ENCODE data around the gene FGF18.
"Not testable (repeated sequence)": the region's sequence is repeated elsewhere in the genome, so short reads cannot be mapped to it uniquely, and the experiment has no call there.

FGF18 gene

DNA sequence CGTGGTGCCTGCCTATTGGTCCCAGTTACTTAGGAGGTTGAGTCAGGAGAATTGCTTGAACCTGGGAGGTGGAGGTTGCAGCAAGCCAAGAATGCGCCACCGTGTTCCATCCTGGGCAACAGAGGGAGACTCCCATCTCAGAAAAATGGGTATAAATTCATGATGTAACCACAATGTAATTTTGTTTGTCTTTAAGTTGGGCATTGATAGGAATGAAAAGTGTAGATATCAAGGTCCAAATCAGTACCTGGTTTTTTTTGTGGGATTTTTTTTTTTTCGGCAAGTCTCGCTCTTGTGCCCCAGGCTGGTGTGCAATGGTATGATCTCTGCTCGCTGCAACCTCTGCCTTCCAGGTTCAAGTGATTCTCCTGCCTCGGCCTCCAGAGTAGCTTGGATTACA, 24.4 kb upstream of the FGF18 start:
- Histone ChIP-seq H3K9me3 (ENCODE audit: insufficient read depth, low read length) (no peaks in the 10 kb centered on the region), H3K79me2 (ENCODE audit: low read length) (peaks cover 100% of the 10 kb centered on the region), H3K27me3 (ENCODE audit: low read depth, low read length) (no peaks in the 10 kb centered on the region), H3K36me3 (replicated peaks; ENCODE audit: low read depth, low read length) (peaks cover 88% of the 10 kb centered on the region), H3K9ac (ENCODE audit: low read length) (no peak overlapping the region), H2AFZ (ENCODE audit: low read depth, low read length) (no peak overlapping the region), H3K4me3 (ENCODE audit: low read length) (no peak overlapping the region), H4K20me1 (ENCODE audit: insufficient read depth, low read length) (peaks cover 100% of the 10 kb centered on the region), H3K27ac (ENCODE audit: low read length) (no peak overlapping the region), H3K4me1 (ENCODE audit: low read length) (peaks cover 39% of the 10 kb centered on the region), H3K4me2 (ENCODE audit: low read length) (no peak overlapping the region)
- TF ChIP-seq, protein P1, sequence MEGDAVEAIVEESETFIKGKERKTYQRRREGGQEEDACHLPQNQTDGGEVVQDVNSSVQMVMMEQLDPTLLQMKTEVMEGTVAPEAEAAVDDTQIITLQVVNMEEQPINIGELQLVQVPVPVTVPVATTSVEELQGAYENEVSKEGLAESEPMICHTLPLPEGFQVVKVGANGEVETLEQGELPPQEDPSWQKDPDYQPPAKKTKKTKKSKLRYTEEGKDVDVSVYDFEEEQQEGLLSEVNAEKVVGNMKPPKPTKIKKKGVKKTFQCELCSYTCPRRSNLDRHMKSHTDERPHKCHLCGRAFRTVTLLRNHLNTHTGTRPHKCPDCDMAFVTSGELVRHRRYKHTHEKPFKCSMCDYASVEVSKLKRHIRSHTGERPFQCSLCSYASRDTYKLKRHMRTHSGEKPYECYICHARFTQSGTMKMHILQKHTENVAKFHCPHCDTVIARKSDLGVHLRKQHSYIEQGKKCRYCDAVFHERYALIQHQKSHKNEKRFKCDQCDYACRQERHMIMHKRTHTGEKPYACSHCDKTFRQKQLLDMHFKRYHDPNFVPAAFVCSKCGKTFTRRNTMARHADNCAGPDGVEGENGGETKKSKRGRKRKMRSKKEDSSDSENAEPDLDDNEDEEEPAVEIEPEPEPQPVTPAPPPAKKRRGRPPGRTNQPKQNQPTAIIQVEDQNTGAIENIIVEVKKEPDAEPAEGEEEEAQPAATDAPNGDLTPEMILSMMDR (IDR thresholded peaks at IDR 0.05; ENCODE audit: low read depth, low read length), result no peak
- TF ChIP-seq EZH2phosphoT487 (IDR thresholded peaks at IDR 0.05; ENCODE audit: low read depth), result no peak

DNA sequence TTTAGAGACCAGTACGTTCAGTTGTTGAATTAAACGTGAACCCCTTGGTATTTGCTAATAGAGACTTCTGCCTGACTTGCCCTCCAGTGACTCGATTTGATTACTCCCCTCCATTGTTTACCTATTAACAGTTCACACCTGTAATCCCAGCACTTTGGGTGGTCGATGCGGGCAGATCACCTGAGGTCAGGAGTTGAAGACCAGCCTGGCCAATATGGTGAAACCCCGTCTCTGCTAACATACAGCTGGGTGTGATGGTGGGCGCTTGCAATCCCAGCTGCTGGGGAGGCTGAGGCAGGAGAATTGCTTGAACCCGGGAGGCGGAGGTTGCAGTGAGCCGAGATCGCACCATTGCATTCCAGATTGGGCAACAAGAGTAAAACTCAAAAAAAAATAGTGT, 22.9 kb upstream of the FGF18 start:
- not testable (repeated sequence) for H3K27me3 ChIP-seq (ENCODE audit: low read depth, low read length); H3K4me3 ChIP-seq (ENCODE audit: low read length); H3K9me3 ChIP-seq (ENCODE audit: insufficient read depth, low read length); H3K9ac ChIP-seq (ENCODE audit: low read length); H3K27ac ChIP-seq (ENCODE audit: low read length); H2AFZ ChIP-seq (ENCODE audit: low read depth, low read length); H3K4me2 ChIP-seq (ENCODE audit: low read length)
- H4K20me1 ChIP-seq (ENCODE audit: insufficient read depth, low read length), result peaks cover 100% of the 10 kb centered on the region
- peaks cover 100% of the 10 kb centered on the region for H3K79me2 ChIP-seq (ENCODE audit: low read length)
- H3K36me3 ChIP-seq (replicated peaks; ENCODE audit: low read depth, low read length), result peaks cover 89% of the 10 kb centered on the region
- peaks cover 24% of the 10 kb centered on the region for H3K4me1 ChIP-seq (ENCODE audit: low read length)

DNA sequence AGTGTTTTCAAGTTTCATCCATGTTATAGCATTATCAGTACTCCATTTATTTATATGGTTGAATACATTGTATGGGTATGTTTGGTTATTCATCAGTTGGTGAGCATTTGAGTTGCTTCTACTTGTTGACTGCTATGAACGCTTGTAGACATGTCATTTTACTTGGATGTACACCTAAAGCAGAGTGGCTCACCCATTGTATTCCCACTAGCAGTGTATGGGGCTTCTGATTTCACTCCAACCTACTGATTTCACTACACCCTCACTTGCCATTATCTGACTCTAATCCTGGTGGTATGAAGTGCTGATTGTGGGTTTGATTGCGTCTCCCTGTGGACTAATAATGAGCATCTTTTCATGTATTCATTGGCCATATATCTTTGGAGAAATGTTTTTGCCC, 22.3 kb upstream of the FGF18 start:
- no peak overlapping the region for H3K4me2 ChIP-seq (ENCODE audit: low read length)
- H2AFZ ChIP-seq (ENCODE audit: low read depth, low read length), result no peak overlapping the region
- no peak overlapping the region for H3K4me3 ChIP-seq (ENCODE audit: low read length)
- peaks cover 17% of the 10 kb centered on the region for H3K4me1 ChIP-seq (ENCODE audit: low read length)
- H4K20me1 ChIP-seq (ENCODE audit: insufficient read depth, low read length), result peaks cover 98% of the 10 kb centered on the region
- peaks cover 86% of the 10 kb centered on the region for H3K36me3 ChIP-seq (replicated peaks; ENCODE audit: low read depth, low read length)
- no peaks in the 10 kb centered on the region for H3K9me3 ChIP-seq (ENCODE audit: insufficient read depth, low read length)
- H3K79me2 ChIP-seq (ENCODE audit: low read length), result peaks cover 99% of the 10 kb centered on the region
- no peak overlapping the region for H3K27ac ChIP-seq (ENCODE audit: low read length)
- TF ChIP-seq, protein P1 (IDR thresholded peaks at IDR 0.05; ENCODE audit: low read depth, low read length), result no peak
- TF ChIP-seq EZH2phosphoT487 (IDR thresholded peaks at IDR 0.05; ENCODE audit: low read depth), result no peak
- H3K27me3 ChIP-seq (ENCODE audit: low read depth, low read length), result no peaks in the 10 kb centered on the region
- no peak overlapping the region for H3K9ac ChIP-seq (ENCODE audit: low read length)

DNA sequence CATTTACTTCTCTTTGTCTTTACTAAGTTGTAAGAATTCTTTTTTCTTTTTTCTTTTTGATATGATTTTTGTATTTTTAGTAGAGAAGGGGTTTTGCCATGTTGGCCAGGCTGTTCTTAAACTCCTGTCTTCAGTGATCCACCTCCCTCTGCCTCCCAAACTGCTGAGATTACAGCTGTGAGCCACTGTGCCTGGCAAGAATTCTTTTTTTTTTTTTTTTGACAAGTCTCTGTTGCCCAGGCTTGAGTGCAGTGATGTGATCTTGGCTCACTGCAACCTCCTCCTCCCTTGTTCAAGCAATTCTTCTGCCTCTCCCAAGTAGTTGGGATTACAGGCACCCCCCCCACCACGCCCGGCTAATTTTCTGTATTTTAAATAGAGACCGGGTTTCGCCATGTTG, 21.8 kb upstream of the FGF18 start:
- Histone ChIP-seq H3K4me2 (ENCODE audit: low read length) (no peak overlapping the region), H3K9me3 (ENCODE audit: insufficient read depth, low read length) (no peaks in the 10 kb centered on the region), H4K20me1 (ENCODE audit: insufficient read depth, low read length) (peaks cover 94% of the 10 kb centered on the region), H3K4me1 (ENCODE audit: low read length) (peaks cover 14% of the 10 kb centered on the region), H3K27me3 (ENCODE audit: low read depth, low read length) (no peaks in the 10 kb centered on the region), H3K79me2 (ENCODE audit: low read length) (peaks cover 95% of the 10 kb centered on the region), H3K27ac (ENCODE audit: low read length) (no peak overlapping the region), H3K4me3 (ENCODE audit: low read length) (no peak overlapping the region), H3K36me3 (replicated peaks; ENCODE audit: low read depth, low read length) (peaks cover 85% of the 10 kb centered on the region), H3K9ac (ENCODE audit: low read length) (no peak overlapping the region), H2AFZ (ENCODE audit: low read depth, low read length) (no peak overlapping the region)
- TF ChIP-seq, protein P1 (IDR thresholded peaks at IDR 0.05; ENCODE audit: low read depth, low read length), result no peak
- TF ChIP-seq EZH2phosphoT487 (IDR thresholded peaks at IDR 0.05; ENCODE audit: low read depth), result no peak

DNA sequence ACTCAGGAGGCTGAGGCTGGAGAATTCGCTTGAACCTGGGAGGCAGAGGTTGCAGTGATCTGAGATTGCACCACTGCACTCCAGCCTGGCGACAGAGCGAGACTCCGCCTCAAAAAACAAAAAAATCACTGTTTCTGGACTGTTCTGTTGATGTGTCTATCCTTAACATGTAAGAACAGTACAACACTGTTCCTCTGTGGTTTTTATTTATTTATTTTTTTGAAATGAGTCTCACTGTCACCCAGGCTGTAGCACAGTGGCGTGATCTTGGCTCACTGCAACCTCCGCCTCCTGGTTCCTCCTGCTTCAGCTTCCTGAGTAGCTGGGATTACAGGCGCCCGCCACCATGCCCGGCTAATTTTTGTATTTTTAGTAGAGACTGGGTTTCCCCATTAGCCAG, 20.8 kb upstream of the FGF18 start:
- Histone ChIP-seq H4K20me1 (ENCODE audit: insufficient read depth, low read length) (peaks cover 83% of the 10 kb centered on the region), H3K36me3 (replicated peaks; ENCODE audit: low read depth, low read length) (peaks cover 75% of the 10 kb centered on the region), H3K79me2 (ENCODE audit: low read length) (peaks cover 84% of the 10 kb centered on the region)
- H3K9ac ChIP-seq (ENCODE audit: low read length); H2AFZ ChIP-seq (ENCODE audit: low read depth, low read length); H3K27me3 ChIP-seq (ENCODE audit: low read depth, low read length); H3K4me3 ChIP-seq (ENCODE audit: low read length); H3K9me3 ChIP-seq (ENCODE audit: insufficient read depth, low read length); H3K4me2 ChIP-seq (ENCODE audit: low read length); H3K27ac ChIP-seq (ENCODE audit: low read length); H3K4me1 ChIP-seq (ENCODE audit: low read length): not testable (repeated sequence)
